ENCODE measurements around the gene GRIK1. TPM values are rescaled to one million over a fixed set of nuclear protein-coding genes. Genes with fewer than 3 reads are reported as not detected.

Gene GRIK1
- total RNA-seq, 3 donors from 2014 or later = 0.38 to 0.41 TPM; not detected in 1

DNA sequence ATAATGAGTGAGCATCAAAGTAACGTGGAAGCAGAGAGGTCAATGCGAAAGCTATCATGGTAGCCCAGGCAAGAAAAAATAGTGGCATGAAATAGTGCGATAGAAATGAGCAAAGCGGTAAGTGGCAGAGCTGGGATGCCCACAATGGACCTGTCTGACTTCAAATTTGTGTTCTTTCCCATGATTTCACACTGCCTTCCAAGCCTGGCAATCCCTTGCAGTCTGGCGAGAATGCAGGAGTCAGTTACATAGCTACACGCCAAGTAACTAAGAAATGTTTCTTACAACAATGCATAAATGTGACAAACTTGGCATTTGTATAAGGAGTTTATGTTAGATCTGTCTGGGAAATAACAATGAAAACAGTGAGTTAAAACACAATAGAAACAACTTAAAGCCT, 82.6 kb downstream of the GRIK1 start:
- Histone ChIP-seq H3K4me3 (no peak overlapping the region), H3K4me1 (ENCODE audit: low read depth) (no peaks in the 10 kb centered on the region), H3K36me3 (ENCODE audit: low read depth) (no peaks in the 10 kb centered on the region), H3K9me3 (no peaks in the 10 kb centered on the region)
- ATAC-seq = no peak
- no peak for TF ChIP-seq CTCF (IDR thresholded peaks at IDR 0.05)
- intact Hi-C loops (cut with DNase I, micrococcal nuclease) = loop anchor here in 1 of 2 donors (10.0 kb wide), 1 partner anchor 382 kb away; no protein-coding TSS in a partner anchor
- DNase-seq = no peak

DNA sequence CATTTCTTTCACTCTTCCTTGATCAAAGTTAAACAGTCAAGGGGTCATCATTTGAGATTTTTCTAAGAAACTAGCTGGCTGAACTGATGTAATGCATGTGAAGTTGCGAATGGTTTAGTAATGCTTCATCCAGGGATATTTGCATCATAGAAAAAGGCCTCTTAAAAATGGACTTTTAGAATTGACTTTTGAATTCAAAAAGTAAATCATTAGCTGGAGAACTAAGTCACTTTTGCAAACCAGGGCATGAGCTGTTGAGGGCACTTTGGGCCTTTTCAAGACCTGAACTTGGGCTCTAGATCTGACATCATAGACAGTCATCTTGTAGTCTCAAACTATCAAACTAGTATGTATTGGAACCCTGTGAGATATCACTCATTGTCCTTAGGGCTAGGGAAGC, 85.0 kb downstream of the GRIK1 start:
- DNase-seq = no peak
- no peaks in the 10 kb centered on the region for H3K4me1 ChIP-seq (ENCODE audit: low read depth)
- no peak for ATAC-seq
- no peaks in the 10 kb centered on the region for H3K36me3 ChIP-seq (ENCODE audit: low read depth)
- H3K9me3 ChIP-seq = no peaks in the 10 kb centered on the region
- intact Hi-C loops (cut with DNase I, micrococcal nuclease) = loop anchor here in 1 of 2 donors (10.0 kb wide), 1 partner anchor 380 kb away; no protein-coding TSS in a partner anchor
- H3K4me3 ChIP-seq = no peak overlapping the region
- no peak for TF ChIP-seq CTCF (IDR thresholded peaks at IDR 0.05)

DNA sequence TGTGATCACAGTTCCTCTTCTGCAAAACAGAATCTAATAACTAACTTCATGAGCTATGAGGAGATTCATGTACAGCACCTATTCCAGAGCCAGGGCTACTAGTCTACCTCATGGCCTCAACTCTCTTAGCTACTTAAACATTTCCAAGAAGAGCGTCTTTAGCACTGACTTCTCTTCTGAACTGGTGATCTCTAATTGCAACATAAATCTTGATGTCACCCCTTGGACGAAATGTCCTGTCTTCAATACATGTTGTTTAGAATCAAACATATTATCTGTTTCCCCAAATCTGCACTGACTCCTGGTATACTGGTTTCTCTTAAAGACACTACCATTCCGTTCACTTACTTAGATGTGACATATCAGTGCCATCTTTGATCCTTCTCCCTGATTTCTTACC, 88.2 kb downstream of the GRIK1 start:
- Histone ChIP-seq H3K36me3 (ENCODE audit: low read depth) (no peaks in the 10 kb centered on the region), H3K4me1 (ENCODE audit: low read depth) (no peaks in the 10 kb centered on the region), H3K4me3 (no peak overlapping the region), H3K9me3 (no peaks in the 10 kb centered on the region)
- DNase-seq (no peak), ATAC-seq (no peak)
- no peak for TF ChIP-seq CTCF (IDR thresholded peaks at IDR 0.05)
- intact Hi-C loops (cut with DNase I, micrococcal nuclease) = loop anchor here in 1 of 2 donors (10.0 kb wide), 1 partner anchor 377 kb away; no protein-coding TSS in a partner anchor

DNA sequence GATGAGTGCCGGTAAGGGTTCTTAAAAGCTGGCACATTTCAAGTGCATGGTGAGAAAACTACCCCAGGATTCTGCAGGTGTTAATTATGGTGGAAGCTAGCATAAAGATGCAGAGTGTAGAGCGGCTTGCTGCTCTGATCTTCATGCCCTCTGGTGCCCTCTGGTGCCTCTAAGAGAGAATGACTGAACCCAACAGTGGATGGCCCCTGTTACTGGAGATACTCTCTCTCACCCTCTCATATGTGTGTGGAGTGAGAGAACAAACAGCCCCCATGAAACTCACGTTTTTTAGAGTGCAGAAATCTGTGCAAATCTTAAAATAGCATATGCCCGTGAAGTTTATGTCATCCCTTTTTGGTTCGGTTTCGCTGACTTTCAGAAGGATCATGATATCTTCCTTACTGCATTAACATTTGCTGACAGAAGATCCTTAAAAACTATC, 90.0 kb downstream of the GRIK1 start:
- intact Hi-C loops (cut with DNase I, micrococcal nuclease) = loop anchor here (2.0 to 10.0 kb wide), 2 partner anchors 373 to 375 kb away; no protein-coding TSS in a partner anchor
- H3K4me1 ChIP-seq (ENCODE audit: low read depth) = no peaks in the 10 kb centered on the region
- no peaks in the 10 kb centered on the region for H3K36me3 ChIP-seq (ENCODE audit: low read depth)
- no peak overlapping the region for H3K4me3 ChIP-seq
- peak; percentile 18 for TF ChIP-seq CTCF (IDR thresholded peaks at IDR 0.05)
- H3K9me3 ChIP-seq = no peaks in the 10 kb centered on the region
- ATAC-seq = peak; percentile 90
- peak in 1 of 3 donors; percentile 61 for DNase-seq

GRCh38 chr21:29843804-29844203, 96.0 kb downstream of the GRIK1 start:
- intact Hi-C loops (cut with DNase I, micrococcal nuclease) = no loop called here
- no peaks in the 10 kb centered on the region for H3K9me3 ChIP-seq
- TF ChIP-seq CTCF (IDR thresholded peaks at IDR 0.05) = no peak
- ATAC-seq (no peak), DNase-seq (no peak)
- H3K36me3 ChIP-seq (ENCODE audit: low read depth) = no peaks in the 10 kb centered on the region
- no peaks in the 10 kb centered on the region for H3K4me1 ChIP-seq (ENCODE audit: low read depth)
- H3K4me3 ChIP-seq = no peak overlapping the region

GRCh38 chr21:29834617-29835016, 105.2 kb downstream of the GRIK1 start:
- DNase-seq = no peak

More at GRCh38 chr21:29834617-29835016, 105.2 kb downstream of the GRIK1 start:
- Histone ChIP-seq H3K4me1 (ENCODE audit: low read depth) (no peaks in the 10 kb centered on the region), H3K36me3 (ENCODE audit: low read depth) (no peaks in the 10 kb centered on the region), H3K4me3 (no peak overlapping the region), H3K9me3 (peaks cover 9% of the 10 kb centered on the region)
- intact Hi-C loops (cut with DNase I, micrococcal nuclease) = no loop called here
- no peak for TF ChIP-seq CTCF (IDR thresholded peaks at IDR 0.05)
- ATAC-seq = no peak

Measured in mucosa of descending colon (tissue), 3 donors.